Left ventricle myocardium inferior (tissue), 1 donor: Measurements from ENCODE around the gene XG. TPM values are rescaled to one million over a fixed set of nuclear protein-coding genes. Genes with fewer than 3 reads are reported as not detected.
"Not testable (repeated sequence)": the region's sequence is repeated elsewhere in the genome, so short reads cannot be mapped to it uniquely, and the experiment has no call there.

Experiments used
- DNase-seq: peaks from one replicate; pipeline ENCODE4 v3.0.0-alpha.2; 2020
- H3K27ac ChIP-seq: fragments of 200-600 bp; replicated peaks from 2 replicates; pipeline ENCODE4 v1.8.0; 2021
- H3K27me3 ChIP-seq: fragments of 200-600 bp; 2 replicates; pipeline ENCODE4 v1.8.0; 2021; ENCODE audit warnings: low read depth
- H3K36me3 ChIP-seq: fragments of 200-600 bp; 2 replicates; pipeline ENCODE4 v1.8.0; 2021
- H3K4me1 ChIP-seq: fragments of 200-600 bp; 2 replicates; pipeline ENCODE4 v1.8.0; 2021
- H3K4me3 ChIP-seq: fragments of 200-600 bp; 2 replicates; pipeline ENCODE4 v1.8.0; 2021; ENCODE audit warnings: mild to moderate bottlenecking, moderate library complexity
- H3K9me3 ChIP-seq: fragments of 200-600 bp; replicated peaks from 2 replicates; pipeline ENCODE4 v1.8.0; 2021
- CTCF ChIP-seq: fragments of 200-600 bp; IDR thresholded peaks from 2 replicates; pipeline ENCODE4 v1.8.0; 2021; ENCODE audit warnings: antibody characterized with exemption, mild to moderate bottlenecking, borderline replicate concordance
- intact Hi-C: fragments of 100-400 bp; cut with micrococcal nuclease; formaldehyde crosslinking; loops from one replicate; pipeline ENCODE4 v1.11.0; 2022
- total RNA-seq: library from RNA; stranded (reverse); fragmentation: NEBNext Ultra II Directional; extraction: Animal tissue kit (Norgen Biotek cat#: 25700); gene quantifications from one replicate; pipeline ENCODE4 v1.2.1, GENCODE V29; 2021
- donor health status: DM: no; HTN: yes; CAD: no; lungs with severe emphysema.

The XG gene
- total RNA-seq, 1 donor from 2014 or later: 0.63 TPM

- no peak overlapping the region for H3K27ac ChIP-seq
- no peak overlapping the region for H3K4me3 ChIP-seq
- no peaks in the 10 kb centered on the region for H3K27me3 ChIP-seq
- H3K9me3 ChIP-seq: no peaks in the 10 kb centered on the region
- intact Hi-C loops: no loop called here
- TF ChIP-seq CTCF: no peak
- no peaks in the 10 kb centered on the region for H3K4me1 ChIP-seq
- DNase-seq: no peak
- peaks cover 88% of the 10 kb centered on the region for H3K36me3 ChIP-seq
Observed at GRCh38 chrX:2735270-2735669, 16.6 kb upstream of the XG start.

- no peak for TF ChIP-seq CTCF
- Histone ChIP-seq H3K4me1 (no peaks in the 10 kb centered on the region), H3K27ac (no peak overlapping the region), H3K4me3 (no peak overlapping the region), H3K27me3 (no peaks in the 10 kb centered on the region), H3K9me3 (no peaks in the 10 kb centered on the region), H3K36me3 (peaks cover 75% of the 10 kb centered on the region)
- DNase-seq: no peak
- intact Hi-C loops: no loop called here
Observed at GRCh38 chrX:2740672-2741071, 11.2 kb upstream of the XG start.

- no peak overlapping the region for H3K27ac ChIP-seq
- H3K4me1 ChIP-seq: peaks cover 5% of the 10 kb centered on the region
- no peak overlapping the region for H3K4me3 ChIP-seq
- H3K27me3 ChIP-seq: no peaks in the 10 kb centered on the region
- no peak for TF ChIP-seq CTCF
- H3K36me3 ChIP-seq: peaks cover 69% of the 10 kb centered on the region
- no peaks in the 10 kb centered on the region for H3K9me3 ChIP-seq
- intact Hi-C loops: no loop called here
- no peak for DNase-seq
Observed at GRCh38 chrX:2741386-2741785, 10.5 kb upstream of the XG start.

- DNase-seq, H3K4me3 ChIP-seq, H3K9me3 ChIP-seq, intact Hi-C loops, H3K27ac ChIP-seq, H3K27me3 ChIP-seq: not testable (repeated sequence)
- Histone ChIP-seq H3K4me1 (peaks cover 12% of the 10 kb centered on the region), H3K36me3 (peaks cover 27% of the 10 kb centered on the region)
Observed at GRCh38 chrX:2746250-2746649, 5.6 kb upstream of the XG start.

GRCh38 chrX:2748171-2748814, 3.5 kb upstream of the XG start:
- intact Hi-C loops: no loop called here
- no peaks in the 10 kb centered on the region for H3K9me3 ChIP-seq
- peaks cover 12% of the 10 kb centered on the region for H3K4me1 ChIP-seq
- no peaks in the 10 kb centered on the region for H3K27me3 ChIP-seq
- peaks cover 10% of the 10 kb centered on the region for H3K36me3 ChIP-seq
- no peak overlapping the region for H3K27ac ChIP-seq
- DNase-seq: no peak
- no peak overlapping the region for H3K4me3 ChIP-seq
- no peak for TF ChIP-seq CTCF

GRCh38 chrX:2748815-2749188, 3.0 kb upstream of the XG start:
- TF ChIP-seq CTCF: no peak
- H3K27me3 ChIP-seq: no peaks in the 10 kb centered on the region
- peaks cover 5% of the 10 kb centered on the region for H3K36me3 ChIP-seq
- H3K4me1 ChIP-seq: peaks cover 12% of the 10 kb centered on the region
- H3K27ac ChIP-seq: no peak overlapping the region
- DNase-seq: no peak
- no peak overlapping the region for H3K4me3 ChIP-seq
- H3K9me3 ChIP-seq: no peaks in the 10 kb centered on the region
- intact Hi-C loops: no loop called here
